A673 (cell line): ENCODE results near the gene CNPY1.

ENCODE experiments used
- CTCF ChIP-seq: fragments of 300-800, 200-600 bp; sonication (generic); conservative IDR thresholded peaks from 2 replicates; pipeline ENCODE4 v1.5.1; 2017; ENCODE audit warnings: low read depth, mild to moderate bottlenecking, antibody characterized with exemption, low read length, moderate library complexity, mixed read lengths
- EZH2 ChIP-seq: fragments of 200-600 bp; sonication (generic); IDR thresholded peaks from 2 replicates; pipeline ENCODE4 v1.6.1; 2017; ENCODE audit warnings: borderline replicate concordance, low read depth, mild to moderate bottlenecking, mixed read lengths, antibody characterized with exemption, low read length; ENCODE audit not compliant: poor library complexity, severe bottlenecking

- TF ChIP-seq EZH2 (no peak), CTCF (no peak)
These were observed 50.7 kb downstream of the CNPY1 start for GRCh38 chr7:155495440-155496248.
